Loucy (cell line): Measurements from ENCODE around the gene OR5B12.

ENCODE experiments used
- H2AFZ ChIP-seq: fragments of 200-600 bp; sonication (generic); 2 replicates; pipeline ENCODE4 v1.6.0; 2016; ENCODE audit warnings: antibody characterized with exemption, mild to moderate bottlenecking, low read length, moderate library complexity
- H3F3A ChIP-seq: fragments of 200-600 bp; 2 replicates; pipeline ENCODE4 v1.6.0; 2016; ENCODE audit warnings: antibody characterized with exemption, low read depth, mild to moderate bottlenecking
- H3K27me3 ChIP-seq: fragments of 200-600 bp; sonication (generic); 2 replicates; pipeline ENCODE4 v1.6.1; 2014; ENCODE audit warnings: low read length, mild to moderate bottlenecking; ENCODE audit not compliant: insufficient read depth, poor library complexity, severe bottlenecking
- H3K36me3 ChIP-seq: fragments of 200-600 bp; sonication (generic); 2 replicates; pipeline ENCODE4 v1.6.1; 2016; ENCODE audit warnings: low read length; ENCODE audit not compliant: insufficient read depth
- H3K4me1 ChIP-seq: fragments of 200-600 bp; sonication (generic); 2 replicates; pipeline ENCODE4 v1.5.1; 2014; ENCODE audit warnings: low read length, mild to moderate bottlenecking; ENCODE audit not compliant: insufficient read depth, poor library complexity, severe bottlenecking
- H3K4me2 ChIP-seq: fragments of 200-600 bp; sonication (generic); 2 replicates; pipeline ENCODE4 v1.6.0; 2014; ENCODE audit warnings: antibody characterized with exemption, low read length, low read depth, mild to moderate bottlenecking; ENCODE audit not compliant: poor library complexity, severe bottlenecking
- H3K4me3 ChIP-seq: fragments of 200-600 bp; sonication (generic); 2 replicates; pipeline ENCODE4 v1.5.1; 2014; ENCODE audit warnings: low read length, mild to moderate bottlenecking, mixed read lengths; ENCODE audit not compliant: poor library complexity, severe bottlenecking
- H3K79me2 ChIP-seq: fragments of 200-600 bp; sonication (generic); 2 replicates; pipeline ENCODE4 v1.6.1; 2014; ENCODE audit warnings: low read length; ENCODE audit not compliant: insufficient read depth
- H3K9ac ChIP-seq: fragments of 200-600 bp; sonication (generic); 2 replicates; pipeline ENCODE4 v1.6.0; 2014; ENCODE audit warnings: mild to moderate bottlenecking, low read depth, low read length, moderate library complexity; ENCODE audit not compliant: poor library complexity, severe bottlenecking
- H3K9me2 ChIP-seq: fragments of 200-600 bp; sonication (generic); replicated peaks from 2 replicates; pipeline ENCODE4 v1.6.1; 2016; ENCODE audit warnings: low read depth, low read length, mixed read lengths
- H3K9me3 ChIP-seq: fragments of 200-600 bp; sonication (generic); 2 replicates; pipeline ENCODE4 v1.6.1; 2014; ENCODE audit warnings: mild to moderate bottlenecking, antibody characterized with exemption, low read length, low read depth; ENCODE audit not compliant: insufficient read depth
- H4K20me1 ChIP-seq: fragments of 200-600 bp; sonication (generic); 2 replicates; pipeline ENCODE4 v1.6.0; 2014; ENCODE audit warnings: antibody characterized with exemption, low read length, mild to moderate bottlenecking; ENCODE audit not compliant: insufficient read depth, poor library complexity, severe bottlenecking
- EZH2phosphoT487 ChIP-seq: fragments of 200-600 bp; IDR thresholded peaks from 2 replicates; pipeline ENCODE4 v1.6.1; 2018; ENCODE audit warnings: antibody characterized with exemption, mild to moderate bottlenecking, moderate library complexity, borderline replicate concordance
- TF ChIP-seq, protein P1 (sequence below): fragments of 200-600 bp; sonication (generic); conservative IDR thresholded peaks from 2 replicates; pipeline ENCODE4 v1.5.1; 2014; ENCODE audit warnings: mild to moderate bottlenecking, antibody characterized with exemption, low read length

The OR5B12 gene

DNA sequence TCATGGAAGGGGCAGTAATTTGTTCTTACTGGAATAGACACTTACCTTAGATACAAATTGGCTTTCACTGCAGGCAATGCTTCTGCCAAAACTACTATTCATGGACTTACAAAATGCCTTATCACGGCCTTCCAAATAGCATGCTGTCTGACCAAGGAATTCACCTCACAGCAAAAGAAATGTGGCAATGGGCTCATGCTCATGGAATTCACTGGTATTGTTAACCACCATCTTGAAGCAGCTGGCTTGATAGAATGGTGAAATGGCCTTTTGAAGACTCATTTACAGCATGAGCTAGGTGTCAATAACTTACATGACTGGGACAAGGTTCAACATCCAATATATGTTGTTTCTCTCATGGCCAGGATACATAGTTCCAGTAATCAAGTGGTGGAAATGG is 43.9 kb upstream of the OR5B12 start:
- no peak overlapping the region for H2AFZ ChIP-seq
- H3K4me2 ChIP-seq: no peak overlapping the region
- H3K79me2 ChIP-seq: no peaks in the 10 kb centered on the region
- H3K27me3 ChIP-seq: no peaks in the 10 kb centered on the region
- H3F3A ChIP-seq: no peaks in the 10 kb centered on the region
- no peaks in the 10 kb centered on the region for H3K9me3 ChIP-seq
- H3K9me2 ChIP-seq: no peaks in the 10 kb centered on the region
- TF ChIP-seq, protein P1, sequence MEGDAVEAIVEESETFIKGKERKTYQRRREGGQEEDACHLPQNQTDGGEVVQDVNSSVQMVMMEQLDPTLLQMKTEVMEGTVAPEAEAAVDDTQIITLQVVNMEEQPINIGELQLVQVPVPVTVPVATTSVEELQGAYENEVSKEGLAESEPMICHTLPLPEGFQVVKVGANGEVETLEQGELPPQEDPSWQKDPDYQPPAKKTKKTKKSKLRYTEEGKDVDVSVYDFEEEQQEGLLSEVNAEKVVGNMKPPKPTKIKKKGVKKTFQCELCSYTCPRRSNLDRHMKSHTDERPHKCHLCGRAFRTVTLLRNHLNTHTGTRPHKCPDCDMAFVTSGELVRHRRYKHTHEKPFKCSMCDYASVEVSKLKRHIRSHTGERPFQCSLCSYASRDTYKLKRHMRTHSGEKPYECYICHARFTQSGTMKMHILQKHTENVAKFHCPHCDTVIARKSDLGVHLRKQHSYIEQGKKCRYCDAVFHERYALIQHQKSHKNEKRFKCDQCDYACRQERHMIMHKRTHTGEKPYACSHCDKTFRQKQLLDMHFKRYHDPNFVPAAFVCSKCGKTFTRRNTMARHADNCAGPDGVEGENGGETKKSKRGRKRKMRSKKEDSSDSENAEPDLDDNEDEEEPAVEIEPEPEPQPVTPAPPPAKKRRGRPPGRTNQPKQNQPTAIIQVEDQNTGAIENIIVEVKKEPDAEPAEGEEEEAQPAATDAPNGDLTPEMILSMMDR: no peak
- no peak for TF ChIP-seq EZH2phosphoT487
- no peaks in the 10 kb centered on the region for H3K36me3 ChIP-seq
- H3K9ac ChIP-seq: no peak overlapping the region
- no peak overlapping the region for H3K4me3 ChIP-seq
- H3K4me1 ChIP-seq: no peaks in the 10 kb centered on the region
- H4K20me1 ChIP-seq: no peaks in the 10 kb centered on the region

DNA sequence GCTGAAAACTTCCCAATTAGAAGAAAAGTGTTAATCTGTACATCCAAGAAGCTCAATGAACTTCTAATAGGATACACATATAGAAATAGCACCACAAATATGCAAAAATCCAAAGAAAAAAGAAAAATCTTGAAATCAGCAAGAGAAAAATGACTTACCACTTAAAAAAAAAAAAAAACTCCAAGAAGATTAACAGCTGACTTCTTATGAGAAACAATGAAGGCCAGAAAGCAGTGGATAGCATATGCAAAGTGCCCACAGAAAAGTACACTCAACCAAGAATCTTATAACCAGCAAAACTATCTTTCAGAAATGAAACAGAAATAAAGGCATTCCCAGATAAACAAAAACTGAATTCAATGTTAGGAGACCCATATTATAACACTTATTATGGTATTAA is 29.9 kb upstream of the OR5B12 start:
- H4K20me1 ChIP-seq: no peaks in the 10 kb centered on the region
- H3K9me2 ChIP-seq: no peaks in the 10 kb centered on the region
- peaks cover 6% of the 10 kb centered on the region for H3K9me3 ChIP-seq
- no peak for TF ChIP-seq EZH2phosphoT487
- TF ChIP-seq, protein P1: no peak
- H3K9ac ChIP-seq: no peak overlapping the region
- no peaks in the 10 kb centered on the region for H3K4me1 ChIP-seq
- H3K79me2 ChIP-seq: no peaks in the 10 kb centered on the region
- H3K27me3 ChIP-seq: no peaks in the 10 kb centered on the region
- no peak overlapping the region for H3K4me2 ChIP-seq
- no peak overlapping the region for H2AFZ ChIP-seq
- no peaks in the 10 kb centered on the region for H3F3A ChIP-seq
- no peak overlapping the region for H3K4me3 ChIP-seq
- no peaks in the 10 kb centered on the region for H3K36me3 ChIP-seq

DNA sequence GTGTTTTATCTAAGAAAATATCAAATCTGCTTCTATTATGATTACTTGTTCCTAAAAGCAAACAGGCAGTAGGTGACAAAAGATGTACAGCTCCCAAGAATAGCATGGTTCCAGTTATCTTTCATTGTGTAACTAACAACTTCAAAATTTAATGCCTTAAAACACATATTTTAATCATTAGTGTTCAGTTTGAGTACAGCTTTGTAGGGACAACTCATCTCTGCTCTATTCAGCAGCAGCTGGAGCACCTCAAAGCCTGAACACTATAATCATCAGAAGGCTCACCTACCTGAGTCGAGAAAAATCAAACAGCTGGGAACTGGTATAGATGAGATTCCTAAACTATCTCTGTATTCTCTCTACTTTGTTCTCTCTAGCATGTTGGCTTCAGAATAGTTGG is 24.3 kb upstream of the OR5B12 start:
- Histone ChIP-seq H3K4me1 (no peaks in the 10 kb centered on the region), H3K4me3 (no peak overlapping the region), H3K4me2 (no peak overlapping the region), H3K9me3 (peaks cover under 1% of the 10 kb centered on the region; the same call in 1 of the 2 replicates), H3K36me3 (no peaks in the 10 kb centered on the region), H3K27me3 (no peaks in the 10 kb centered on the region), H3K9ac (no peak overlapping the region), H3F3A (no peaks in the 10 kb centered on the region), H2AFZ (no peak overlapping the region), H3K79me2 (no peaks in the 10 kb centered on the region), H3K9me2 (no peaks in the 10 kb centered on the region), H4K20me1 (no peaks in the 10 kb centered on the region)
- no peak for TF ChIP-seq EZH2phosphoT487
- TF ChIP-seq, protein P1: no peak
